ENCODE measurements around the gene CAMK4.

Gene CAMK4

GRCh38 chr5:111528056-111528455 is 303.9 kb downstream of the CAMK4 start:
- H3K4me3 ChIP-seq (ENCODE audit: low read length in 2 of 2) = no peak overlapping the region
- no peak overlapping the region for H3K27ac ChIP-seq (ENCODE audit: low read length)
- no peaks in the 10 kb centered on the region for H3K27me3 ChIP-seq (ENCODE audit: control insufficient read depth in 1 of 2, insufficient read depth in 2 of 2, low read length in 2 of 2)
- H3K36me3 ChIP-seq (ENCODE audit: control insufficient read depth in 2 of 2, insufficient read depth in 2 of 2, low read length in 2 of 2) = no peaks in the 10 kb centered on the region
- no peak overlapping the region for H3K9ac ChIP-seq (ENCODE audit: low read length in 2 of 2)
- no peaks in the 10 kb centered on the region for H3K4me1 ChIP-seq (ENCODE audit: control insufficient read depth, insufficient read depth, low read length)
- no peaks in the 10 kb centered on the region for H3K9me3 ChIP-seq (ENCODE audit: control insufficient read depth in 2 of 2, low read length in 2 of 2)

GRCh38 chr5:111530298-111530740 is 306.1 kb downstream of the CAMK4 start:
- no peaks in the 10 kb centered on the region for H3K27me3 ChIP-seq (ENCODE audit: control insufficient read depth in 1 of 2, insufficient read depth in 2 of 2, low read length in 2 of 2)
- H3K27ac ChIP-seq (ENCODE audit: low read length) = no peak overlapping the region
- no peaks in the 10 kb centered on the region for H3K9me3 ChIP-seq (ENCODE audit: control insufficient read depth in 2 of 2, low read length in 2 of 2)
- H3K4me3 ChIP-seq (ENCODE audit: low read length in 2 of 2) = no peak overlapping the region
- H3K4me1 ChIP-seq (ENCODE audit: control insufficient read depth, insufficient read depth, low read length) = no peaks in the 10 kb centered on the region
- H3K36me3 ChIP-seq (ENCODE audit: control insufficient read depth in 2 of 2, insufficient read depth in 2 of 2, low read length in 2 of 2) = no peaks in the 10 kb centered on the region
- no peak overlapping the region for H3K9ac ChIP-seq (ENCODE audit: low read length in 2 of 2)

GRCh38 chr5:111532886-111533582 is 308.9 kb downstream of the CAMK4 start:
- Histone ChIP-seq H3K36me3 (ENCODE audit: control insufficient read depth in 2 of 2, insufficient read depth in 2 of 2, low read length in 2 of 2) (no peaks in the 10 kb centered on the region), H3K4me1 (ENCODE audit: control insufficient read depth, insufficient read depth, low read length) (no peaks in the 10 kb centered on the region), H3K9me3 (ENCODE audit: control insufficient read depth in 2 of 2, low read length in 2 of 2) (no peaks in the 10 kb centered on the region)

GRCh38 chr5:111535879-111536549 is 311.8 kb downstream of the CAMK4 start:
- H3K36me3 ChIP-seq (ENCODE audit: control insufficient read depth in 2 of 2, insufficient read depth in 2 of 2, low read length in 2 of 2) = no peaks in the 10 kb centered on the region
- no peaks in the 10 kb centered on the region for H3K9me3 ChIP-seq (ENCODE audit: control insufficient read depth in 2 of 2, low read length in 2 of 2)
- H3K27me3 ChIP-seq (ENCODE audit: control insufficient read depth in 1 of 2, insufficient read depth in 2 of 2, low read length in 2 of 2) = no peaks in the 10 kb centered on the region
- no peaks in the 10 kb centered on the region for H3K4me1 ChIP-seq (ENCODE audit: control insufficient read depth, insufficient read depth, low read length)
- H3K27ac ChIP-seq (ENCODE audit: low read length) = no peak overlapping the region
- H3K9ac ChIP-seq (ENCODE audit: low read length in 2 of 2) = no peak overlapping the region
- no peak overlapping the region for H3K4me3 ChIP-seq (ENCODE audit: low read length in 2 of 2)

More at GRCh38 chr5:111532886-111533582, 308.9 kb downstream of the CAMK4 start:
- no peak overlapping the region for H3K27ac ChIP-seq (ENCODE audit: low read length)
- H3K27me3 ChIP-seq (ENCODE audit: control insufficient read depth in 1 of 2, insufficient read depth in 2 of 2, low read length in 2 of 2) = no peaks in the 10 kb centered on the region
- H3K4me3 ChIP-seq (ENCODE audit: low read length in 2 of 2) = no peak overlapping the region
- H3K9ac ChIP-seq (ENCODE audit: low read length in 2 of 2) = no peak overlapping the region

GRCh38 chr5:111537141-111538024 is 313.2 kb downstream of the CAMK4 start:
- Histone ChIP-seq H3K9me3 (ENCODE audit: control insufficient read depth in 2 of 2, low read length in 2 of 2) (no peaks in the 10 kb centered on the region), H3K36me3 (ENCODE audit: control insufficient read depth in 2 of 2, insufficient read depth in 2 of 2, low read length in 2 of 2) (no peaks in the 10 kb centered on the region), H3K4me1 (ENCODE audit: control insufficient read depth, insufficient read depth, low read length) (no peaks in the 10 kb centered on the region), H3K27me3 (ENCODE audit: control insufficient read depth in 1 of 2, insufficient read depth in 2 of 2, low read length in 2 of 2) (no peaks in the 10 kb centered on the region), H3K27ac (ENCODE audit: low read length) (no peak overlapping the region), H3K4me3 (ENCODE audit: low read length in 2 of 2) (no peak overlapping the region), H3K9ac (ENCODE audit: low read length in 2 of 2) (no peak overlapping the region)
